ENCODE results near the gene MALAT1. TPM values are rescaled to one million over a fixed set of nuclear protein-coding genes. Genes with fewer than 3 reads are reported as not detected.

The MALAT1 gene
- total and polyA plus RNA-seq, 2 experiments from 2014 or later, result 7,439 to 16,838 TPM

DNA sequence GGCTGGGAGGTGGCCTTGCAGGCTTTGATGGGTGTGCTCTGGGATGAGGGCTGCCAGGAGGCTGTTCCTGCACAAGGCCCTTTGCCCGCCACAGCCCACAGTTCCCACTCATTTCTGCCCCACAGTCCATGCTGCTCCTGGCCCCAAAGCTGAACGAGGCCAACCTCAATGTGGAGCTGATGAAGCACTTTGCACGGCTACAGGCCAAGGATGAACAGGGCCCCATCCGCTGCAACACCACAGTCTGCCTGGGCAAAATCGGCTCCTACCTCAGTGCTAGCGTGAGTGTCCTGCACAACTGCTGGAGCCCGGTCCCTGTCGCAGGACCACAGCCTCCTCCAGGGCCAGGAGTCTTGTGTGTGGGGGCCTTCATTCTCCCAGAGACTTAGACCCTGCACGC, 36.3 kb downstream of the MALAT1 start:
- Histone ChIP-seq H3K36me3 (peaks cover 30% of the 10 kb centered on the region), H3K4me1 (ENCODE audit: low read depth) (no peaks in the 10 kb centered on the region), H3K4me3 (no peak overlapping the region), H3K27me3 (peaks cover 22% of the 10 kb centered on the region), H3K9me3 (ENCODE audit: low read depth) (no peaks in the 10 kb centered on the region), H3K27ac (no peak overlapping the region)
- DNase-seq (ENCODE audit: low read depth in 1 of 2, low spot score in 1 of 2), result no peak
- TF ChIP-seq, protein P1, sequence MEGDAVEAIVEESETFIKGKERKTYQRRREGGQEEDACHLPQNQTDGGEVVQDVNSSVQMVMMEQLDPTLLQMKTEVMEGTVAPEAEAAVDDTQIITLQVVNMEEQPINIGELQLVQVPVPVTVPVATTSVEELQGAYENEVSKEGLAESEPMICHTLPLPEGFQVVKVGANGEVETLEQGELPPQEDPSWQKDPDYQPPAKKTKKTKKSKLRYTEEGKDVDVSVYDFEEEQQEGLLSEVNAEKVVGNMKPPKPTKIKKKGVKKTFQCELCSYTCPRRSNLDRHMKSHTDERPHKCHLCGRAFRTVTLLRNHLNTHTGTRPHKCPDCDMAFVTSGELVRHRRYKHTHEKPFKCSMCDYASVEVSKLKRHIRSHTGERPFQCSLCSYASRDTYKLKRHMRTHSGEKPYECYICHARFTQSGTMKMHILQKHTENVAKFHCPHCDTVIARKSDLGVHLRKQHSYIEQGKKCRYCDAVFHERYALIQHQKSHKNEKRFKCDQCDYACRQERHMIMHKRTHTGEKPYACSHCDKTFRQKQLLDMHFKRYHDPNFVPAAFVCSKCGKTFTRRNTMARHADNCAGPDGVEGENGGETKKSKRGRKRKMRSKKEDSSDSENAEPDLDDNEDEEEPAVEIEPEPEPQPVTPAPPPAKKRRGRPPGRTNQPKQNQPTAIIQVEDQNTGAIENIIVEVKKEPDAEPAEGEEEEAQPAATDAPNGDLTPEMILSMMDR (IDR thresholded peaks at IDR 0.05; ENCODE audit: low read depth, low read length), result no peak

DNA sequence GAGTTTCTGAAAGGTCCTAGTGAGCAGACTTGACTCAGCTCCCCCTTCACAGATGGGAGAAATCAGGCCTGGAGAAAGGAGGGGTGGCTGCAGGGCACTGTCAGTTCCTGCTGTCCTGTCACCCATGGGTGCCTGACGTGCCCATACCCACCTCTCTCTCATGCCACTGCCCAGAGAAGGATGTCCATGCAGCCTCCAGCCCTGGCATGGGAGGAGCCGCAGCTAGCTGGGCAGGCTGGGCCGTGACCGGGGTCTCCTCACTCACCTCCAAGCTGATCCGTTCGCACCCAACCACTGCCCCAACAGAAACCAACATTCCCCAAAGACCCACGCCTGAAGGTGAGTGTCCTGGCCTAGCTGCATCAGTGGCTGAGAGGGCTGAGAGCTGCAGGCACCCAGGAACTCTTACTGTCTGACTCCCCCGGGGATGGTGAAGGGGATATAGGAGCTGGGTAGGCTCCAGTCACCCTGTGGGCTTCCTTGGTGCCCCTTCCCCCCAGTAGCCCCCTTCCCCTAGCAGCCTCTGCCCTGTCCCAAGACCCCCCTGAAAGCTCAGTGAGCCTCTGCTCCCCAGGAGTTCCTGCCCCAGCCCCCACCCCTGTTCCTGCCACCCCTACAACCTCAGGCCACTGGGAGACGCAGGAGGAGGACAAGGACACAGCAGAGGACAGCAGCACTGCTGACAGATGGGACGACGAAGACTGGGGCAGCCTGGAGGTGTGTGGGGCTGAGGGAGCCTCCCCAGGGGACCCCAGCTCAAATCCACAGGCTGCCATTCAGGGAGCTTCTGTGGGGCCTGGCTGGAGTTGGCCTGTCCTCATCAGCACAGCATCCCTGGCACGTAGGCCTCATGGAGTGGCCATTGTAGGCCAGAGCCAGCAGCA, 37.8 kb downstream of the MALAT1 start:
- H3K4me3 ChIP-seq, result no peak overlapping the region
- H3K9me3 ChIP-seq (ENCODE audit: low read depth), result no peaks in the 10 kb centered on the region
- H3K27ac ChIP-seq, result no peak overlapping the region
- no peak for DNase-seq (ENCODE audit: low read depth in 1 of 2, low spot score in 1 of 2)
- H3K4me1 ChIP-seq (ENCODE audit: low read depth), result no peaks in the 10 kb centered on the region
- peaks cover 24% of the 10 kb centered on the region for H3K27me3 ChIP-seq
- TF ChIP-seq, protein P1 (IDR thresholded peaks at IDR 0.05; ENCODE audit: low read depth, low read length), result no peak
- H3K36me3 ChIP-seq, result peaks cover 15% of the 10 kb centered on the region

DNA sequence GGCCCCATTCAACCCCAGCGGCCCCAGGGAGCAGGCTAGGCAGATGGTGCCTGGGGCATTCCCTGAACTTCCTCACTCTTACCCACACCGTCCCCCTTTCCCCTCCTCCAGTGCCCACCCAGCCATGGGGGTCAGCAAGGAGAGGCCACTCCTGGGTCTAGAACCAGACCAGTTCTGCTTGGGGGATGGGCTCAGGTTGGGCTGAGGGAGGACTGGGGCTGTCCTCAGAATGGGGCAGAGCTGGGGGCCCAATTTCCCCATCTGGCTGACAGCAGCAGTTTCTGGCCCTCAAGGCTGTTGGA, 38.4 kb downstream of the MALAT1 start:
- Histone ChIP-seq H3K4me3 (no peak overlapping the region), H3K27ac (no peak overlapping the region), H3K9me3 (ENCODE audit: low read depth) (no peaks in the 10 kb centered on the region), H3K36me3 (peaks cover 12% of the 10 kb centered on the region), H3K4me1 (ENCODE audit: low read depth) (no peaks in the 10 kb centered on the region), H3K27me3 (peaks cover 24% of the 10 kb centered on the region)
- TF ChIP-seq, protein P1 (IDR thresholded peaks at IDR 0.05; ENCODE audit: low read depth, low read length), result no peak
- no peak for DNase-seq (ENCODE audit: low read depth in 1 of 2, low spot score in 1 of 2)

DNA sequence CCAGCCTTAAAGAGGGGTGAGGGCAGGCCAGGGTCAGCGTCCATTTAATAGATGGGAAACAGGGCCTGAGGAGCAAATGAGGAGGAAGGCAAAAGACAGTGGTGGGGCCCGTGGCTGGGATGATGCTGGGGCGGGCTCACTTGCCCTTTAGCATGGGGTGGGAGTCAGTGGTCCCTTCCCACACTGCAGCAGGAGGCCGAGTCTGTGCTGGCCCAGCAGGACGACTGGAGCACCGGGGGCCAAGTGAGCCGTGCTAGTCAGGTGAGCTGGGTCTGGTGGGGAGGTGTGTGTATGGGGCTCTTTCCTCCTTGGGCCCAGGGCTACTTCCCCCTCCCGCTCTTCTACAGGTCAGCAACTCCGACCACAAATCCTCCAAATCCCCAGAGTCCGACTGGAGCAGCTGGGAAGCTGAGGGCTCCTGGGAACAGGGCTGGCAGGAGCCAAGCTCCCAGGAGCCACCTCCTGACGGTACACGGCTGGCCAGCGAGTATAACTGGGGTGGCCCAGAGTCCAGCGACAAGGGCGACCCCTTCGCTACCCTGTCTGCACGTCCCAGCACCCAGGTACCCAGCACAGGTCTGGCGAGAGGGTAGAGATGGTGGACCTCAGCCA, 38.9 kb downstream of the MALAT1 start:
- no peak for DNase-seq (ENCODE audit: low read depth in 1 of 2, low spot score in 1 of 2)
- Histone ChIP-seq H3K36me3 (peaks cover 9% of the 10 kb centered on the region), H3K9me3 (ENCODE audit: low read depth) (no peaks in the 10 kb centered on the region), H3K27me3 (peaks cover 24% of the 10 kb centered on the region), H3K4me3 (no peak overlapping the region), H3K4me1 (ENCODE audit: low read depth) (no peaks in the 10 kb centered on the region), H3K27ac (no peak overlapping the region)
- TF ChIP-seq, protein P1 (IDR thresholded peaks at IDR 0.05; ENCODE audit: low read depth, low read length), result no peak

DNA sequence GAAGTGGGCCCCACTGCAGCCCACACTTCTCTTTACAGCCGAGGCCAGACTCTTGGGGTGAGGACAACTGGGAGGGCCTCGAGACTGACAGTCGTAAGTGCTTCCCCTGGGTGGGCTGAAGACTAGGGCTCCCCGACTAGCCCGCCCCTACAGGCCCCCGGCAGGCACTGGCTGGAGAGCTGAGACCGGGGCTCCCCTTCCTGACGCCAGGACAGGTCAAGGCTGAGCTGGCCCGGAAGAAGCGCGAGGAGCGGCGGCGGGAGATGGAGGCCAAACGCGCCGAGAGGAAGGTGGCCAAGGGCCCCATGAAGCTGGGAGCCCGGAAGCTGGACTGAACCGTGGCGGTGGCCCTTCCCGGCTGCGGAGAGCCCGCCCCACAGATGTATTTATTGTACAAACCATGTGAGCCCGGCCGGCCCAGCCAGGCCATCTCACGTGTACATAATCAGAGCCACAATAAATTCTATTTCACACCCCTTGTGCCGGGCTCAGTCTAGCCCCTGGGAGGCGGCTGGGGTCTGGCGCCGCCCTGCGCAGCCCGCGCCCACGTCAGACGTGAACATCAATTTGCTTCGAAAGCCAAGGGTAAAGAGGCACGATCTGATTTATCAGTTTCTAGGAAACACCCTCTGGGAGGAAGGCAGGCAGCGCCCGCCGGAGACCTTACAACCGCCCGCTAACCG, 39.5 kb downstream of the MALAT1 start:
- Histone ChIP-seq H3K9me3 (ENCODE audit: low read depth) (no peaks in the 10 kb centered on the region), H3K36me3 (peaks cover 5% of the 10 kb centered on the region), H3K4me3 (no peak overlapping the region), H3K27me3 (peaks cover 24% of the 10 kb centered on the region), H3K4me1 (ENCODE audit: low read depth) (no peaks in the 10 kb centered on the region), H3K27ac (no peak overlapping the region)
- no peak for DNase-seq (ENCODE audit: low read depth in 1 of 2, low spot score in 1 of 2)
- TF ChIP-seq, protein P1 (IDR thresholded peaks at IDR 0.05; ENCODE audit: low read depth, low read length), result no peak

Data from cardiac muscle cell (in vitro differentiated cells and primary cell).